Glomerular visceral epithelial cell (primary cell): ENCODE data around the gene CHEK1.
A peak's percentile ranks its signal among the peaks of the same experiment; 100 is the strongest.
"Not testable (repeated sequence)": the region's sequence is repeated elsewhere in the genome, so short reads cannot be mapped to it uniquely, and the experiment has no call there.

Experiments used
- DNase-seq: peaks from one replicate; pipeline ENCODE4 v3.0.0-alpha.2; 2016; ENCODE audit errors: extremely low spot score

Gene CHEK1

DNA sequence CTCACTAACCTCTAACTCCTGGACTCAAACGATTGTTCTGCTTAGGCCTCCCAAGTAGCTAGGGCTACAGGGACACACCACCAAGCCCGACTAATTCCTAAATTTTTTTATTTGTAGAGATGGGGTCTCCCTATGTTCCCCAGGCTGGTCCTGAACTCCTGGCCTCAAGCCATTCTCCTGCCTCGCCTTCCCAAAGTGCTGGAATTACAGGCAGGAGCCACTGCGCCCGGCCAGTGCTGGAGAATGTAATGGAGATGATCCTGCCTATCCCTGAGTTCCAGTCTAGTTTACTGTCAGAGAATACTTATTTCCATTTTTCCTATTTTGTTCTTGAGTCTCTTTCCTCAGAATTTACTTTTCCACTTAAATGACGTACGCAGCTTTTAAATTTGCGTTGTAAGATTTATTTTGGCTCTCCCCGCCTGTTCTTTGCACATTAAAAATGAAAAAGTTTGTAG, at the start of gene CHEK1:
CHEK1 (plus strand) TSS at position 408 of the 458 bp plus-strand sequence. CDS start 1,606 bp downstream, outside the sequence.
- DNase-seq = no peak

- not testable (repeated sequence) for DNase-seq
Observed at GRCh38 chr11:125577181-125577580, 47.8 kb upstream of the CHEK1 start.

DNA sequence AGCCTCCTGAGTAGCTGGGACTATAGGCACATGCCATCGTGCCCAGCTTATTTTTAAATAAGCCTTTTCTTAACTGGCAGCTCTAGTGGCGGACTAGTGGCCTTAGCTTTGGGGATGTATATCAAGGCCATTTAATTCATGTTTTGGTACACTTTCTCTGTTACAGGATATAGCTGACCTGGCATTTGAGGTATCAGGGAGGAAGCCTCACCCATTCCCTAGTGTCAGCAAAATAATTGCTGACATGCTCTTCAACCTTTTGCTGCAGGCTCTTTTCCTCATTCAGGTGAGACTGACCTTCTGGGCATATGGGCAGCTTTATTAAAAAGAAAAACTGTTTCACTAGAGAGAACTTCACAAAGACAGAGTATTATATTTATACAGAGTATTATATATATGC, 46.2 kb upstream of the CHEK1 start:
- no peak for DNase-seq

DNA sequence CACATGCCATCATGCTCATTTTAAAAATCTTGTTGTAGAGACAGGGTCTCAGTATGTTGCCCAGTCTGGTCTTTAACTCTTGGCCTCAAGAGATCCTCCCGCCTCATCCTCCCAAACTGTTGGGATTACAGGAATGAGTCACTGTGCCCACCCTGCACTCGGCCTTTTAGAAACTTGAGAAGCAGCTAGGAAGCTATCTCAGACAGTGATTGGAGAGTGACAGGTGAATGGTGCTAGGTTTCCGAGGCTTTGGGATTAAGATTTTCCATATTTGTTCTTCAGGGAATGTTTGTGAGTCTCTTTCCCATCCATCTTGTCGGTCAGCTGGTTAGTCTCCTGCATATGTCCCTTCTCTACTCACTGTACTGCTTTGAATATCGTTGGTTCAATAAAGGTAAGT, 45.2 kb upstream of the CHEK1 start:
- DNase-seq = no peak

GRCh38 chr11:125583496-125583895, 41.5 kb upstream of the CHEK1 start:
- DNase-seq = no peak

DNA sequence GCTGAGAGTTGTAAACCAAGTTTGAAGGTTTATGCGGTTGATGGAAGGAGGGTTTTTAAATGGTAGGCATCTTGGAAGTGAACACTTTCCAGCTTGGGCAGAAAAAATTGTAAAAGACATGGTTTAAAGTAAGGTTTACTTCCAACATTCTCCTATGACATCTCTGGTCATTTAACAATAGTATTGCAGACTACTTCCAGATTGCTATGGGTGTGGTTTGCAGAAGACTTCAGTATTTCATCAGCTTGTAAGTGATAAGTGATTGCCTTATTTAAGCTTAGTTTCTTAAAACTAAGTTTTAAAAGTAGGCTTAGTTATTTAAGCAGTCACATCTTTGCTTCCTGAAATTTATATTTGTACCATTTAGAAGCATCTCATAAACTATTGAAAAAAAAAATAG, 39.5 kb upstream of the CHEK1 start:
- DNase-seq = no peak

DNA sequence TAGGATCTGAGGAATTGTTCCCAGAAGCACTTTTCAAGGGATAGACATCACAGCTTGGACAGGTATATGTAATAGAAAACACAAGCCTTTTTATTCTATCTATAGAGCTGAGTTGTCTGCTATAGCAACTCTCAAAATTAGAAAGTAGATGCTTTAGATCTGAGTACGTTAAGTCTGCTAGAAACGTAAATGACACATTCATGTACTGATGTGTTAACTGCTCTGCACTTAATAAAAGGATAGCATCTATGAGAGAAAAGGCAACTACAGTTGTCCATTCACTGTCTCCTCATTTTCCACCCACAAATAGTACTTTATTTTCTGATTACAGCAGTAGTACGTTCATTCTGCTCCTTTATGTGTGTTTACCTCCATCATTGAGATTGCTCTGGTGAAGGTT, 38.3 kb upstream of the CHEK1 start:
- DNase-seq = no peak

DNA sequence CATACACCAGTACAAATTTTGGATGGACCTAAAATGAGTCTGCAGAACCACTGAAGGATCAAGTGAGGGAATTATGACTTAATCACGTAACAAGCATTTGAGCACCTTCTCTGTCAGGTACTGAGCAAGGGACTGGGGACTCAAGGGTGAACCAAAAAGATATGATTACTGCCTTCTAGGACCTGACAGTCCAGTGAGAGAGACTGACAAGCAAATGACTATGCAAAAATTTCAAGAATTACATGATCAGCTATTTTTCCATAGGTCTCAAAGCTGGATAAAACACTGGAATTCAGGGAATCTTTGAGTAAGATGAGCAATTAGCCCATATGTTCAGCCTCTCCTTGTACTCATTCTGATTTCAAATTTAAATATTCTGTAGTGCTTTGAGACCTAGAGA, 37.5 kb upstream of the CHEK1 start:
- no peak for DNase-seq

GRCh38 chr11:125588505-125588904, 36.5 kb upstream of the CHEK1 start:
- DNase-seq = no peak

DNA sequence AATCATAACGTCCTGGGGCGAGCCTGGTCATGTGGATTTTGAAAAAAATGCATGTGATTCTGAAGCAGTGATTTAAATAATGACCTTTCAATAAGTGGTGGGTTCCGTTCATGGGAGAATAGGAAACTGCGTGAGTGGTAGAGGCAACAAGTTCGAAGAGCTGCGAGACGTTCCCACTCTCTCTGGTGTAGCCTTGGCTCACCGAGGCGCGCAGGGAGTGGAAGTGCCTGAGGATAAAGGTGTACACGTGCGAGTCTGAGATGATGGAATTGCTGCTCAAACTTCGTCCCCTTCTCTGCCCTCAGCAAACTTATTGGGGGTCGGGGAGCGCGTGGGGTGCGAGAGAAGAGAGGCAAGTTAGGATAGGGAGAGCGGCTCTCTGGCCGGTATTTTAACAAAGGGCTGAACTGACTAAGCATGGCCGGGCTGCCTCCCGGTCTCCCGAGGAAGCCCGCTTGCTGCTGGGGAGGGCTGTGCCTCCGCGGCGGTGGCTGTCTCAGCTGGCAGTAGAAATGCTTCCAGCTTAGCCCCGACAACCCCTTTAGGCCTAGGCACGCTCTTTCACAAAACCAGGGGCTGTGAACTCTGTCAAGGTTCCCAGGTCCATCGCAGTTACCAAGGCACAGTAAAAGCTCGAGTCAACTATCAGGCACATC, 33.2 kb upstream of the CHEK1 start:
- peak; percentile 22 for DNase-seq

- DNase-seq = peak; percentile 99
Observed at GRCh38 chr11:125592305-125593113, 32.5 kb upstream of the CHEK1 start, which contains the start of gene STT3A. TSS of gene STT3A (plus strand) at chr11:125592852. CDS start at chr11:125595916, 3,064 bp downstream.

DNA sequence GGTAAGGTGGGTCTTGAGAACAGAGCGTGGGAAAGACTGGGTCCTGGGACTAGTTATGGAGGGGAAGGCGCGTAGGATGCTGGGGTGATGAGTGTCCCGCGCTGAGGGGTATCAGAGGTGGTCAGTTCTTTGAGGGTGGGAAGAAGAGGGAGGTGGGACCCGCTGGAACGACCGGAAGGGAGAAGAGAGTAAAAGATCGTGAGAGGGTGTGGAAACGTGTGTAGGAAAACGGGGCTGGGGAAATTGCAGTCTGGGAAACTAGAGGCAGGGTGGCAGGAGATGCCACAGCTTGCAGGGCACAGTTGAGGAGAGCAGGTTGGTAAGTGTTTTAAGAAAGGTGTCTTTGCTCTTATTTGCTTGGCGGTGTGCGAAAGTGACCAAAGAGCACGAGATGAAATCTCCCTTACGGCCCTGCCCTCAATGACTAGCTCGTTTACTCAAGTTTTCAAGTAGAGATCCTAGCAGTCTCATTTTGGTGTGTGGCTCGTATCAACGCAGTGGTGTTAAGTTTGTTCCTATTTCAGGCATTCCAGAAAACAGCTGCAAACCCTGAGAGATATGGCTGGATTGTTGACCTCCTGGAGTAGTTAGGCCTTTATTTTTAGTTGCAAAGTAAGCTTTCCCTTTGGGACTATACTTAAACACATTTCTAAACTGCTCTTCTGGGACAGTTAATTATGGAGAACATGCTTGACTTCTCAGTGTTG, 31.7 kb upstream of the CHEK1 start:
- DNase-seq = peak; percentile 58

- DNase-seq = no peak
Observed at GRCh38 chr11:125594958-125595357, 30.0 kb upstream of the CHEK1 start.

GRCh38 chr11:125600663-125601062, 24.3 kb upstream of the CHEK1 start:
- DNase-seq = no peak

DNA sequence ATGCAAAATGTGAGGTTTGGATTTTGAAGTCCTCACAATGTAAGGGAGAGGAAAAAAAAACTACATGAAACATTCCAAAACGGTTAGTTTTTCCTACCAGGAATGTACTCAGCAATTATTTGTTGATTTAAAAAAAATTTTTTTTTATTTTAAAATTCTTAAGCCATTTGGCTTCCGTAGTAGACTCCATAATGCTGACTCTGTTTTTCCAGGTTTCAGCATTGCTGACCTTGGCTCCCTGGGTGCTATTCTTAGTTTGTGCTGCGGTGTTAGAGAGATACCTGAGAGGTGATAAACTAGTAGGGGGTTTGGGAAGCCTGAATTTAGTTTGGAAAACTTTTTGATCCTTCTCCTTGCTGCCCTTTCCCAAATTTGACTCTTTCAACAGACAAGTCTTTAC, 21.8 kb upstream of the CHEK1 start:
- DNase-seq = no peak

GRCh38 chr11:125605417-125605816, 19.5 kb upstream of the CHEK1 start:
- no peak for DNase-seq

DNA sequence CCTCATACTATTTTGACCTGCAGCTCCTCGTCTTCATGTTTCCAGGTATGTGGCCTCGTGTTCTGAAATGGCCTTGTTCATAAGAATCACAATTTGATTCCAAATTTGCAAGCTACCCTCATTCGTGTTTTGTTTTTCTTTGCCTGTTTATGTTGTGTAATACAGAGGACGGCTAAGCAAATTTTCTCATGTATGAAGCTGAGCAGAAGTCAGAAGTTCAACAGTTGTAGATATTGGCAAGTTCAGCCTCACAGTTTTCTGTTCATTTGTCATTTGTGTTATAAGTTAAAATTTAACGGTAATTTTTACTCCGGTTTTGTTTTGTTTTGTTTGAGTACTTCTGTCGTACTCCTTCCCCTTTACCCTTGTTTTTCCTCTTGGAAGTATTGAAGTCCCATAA, 15.4 kb upstream of the CHEK1 start:
- no peak for DNase-seq

DNA sequence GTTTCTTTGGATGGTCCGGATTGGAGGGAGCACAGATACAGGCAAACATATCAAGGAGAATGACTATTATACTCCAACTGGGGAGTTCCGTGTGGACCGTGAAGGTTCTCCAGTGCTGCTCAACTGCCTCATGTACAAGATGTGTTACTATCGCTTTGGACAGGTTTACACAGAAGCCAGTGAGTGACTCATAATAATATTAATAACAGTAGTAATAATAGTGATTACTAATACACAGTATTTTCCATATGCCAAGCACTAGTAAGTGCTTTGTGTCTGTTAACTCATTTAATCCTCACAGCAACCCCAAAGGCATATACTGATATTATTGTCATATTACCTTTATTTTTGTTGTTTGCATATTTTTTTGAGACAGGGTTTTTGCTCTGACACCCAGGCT, 6.6 kb upstream of the CHEK1 start:
- DNase-seq = no peak

DNA sequence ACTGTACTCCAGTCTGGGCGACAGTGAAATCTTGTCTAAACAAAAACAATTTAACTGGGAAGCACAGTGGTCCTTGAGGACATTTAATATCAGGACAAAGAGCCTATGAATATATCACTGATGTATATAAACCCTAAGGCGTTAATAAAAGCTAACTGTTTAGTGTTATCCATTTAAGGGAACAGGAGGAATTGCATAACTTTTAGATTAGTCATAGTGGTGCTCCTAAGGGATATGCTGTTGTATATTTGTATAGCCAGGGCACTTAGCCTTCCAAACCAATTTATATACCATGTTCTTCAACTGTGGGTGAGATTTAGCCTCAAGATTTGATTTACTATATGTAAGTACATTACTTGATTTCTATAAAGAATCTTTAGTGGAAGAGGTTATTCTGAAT, 3.0 kb upstream of the CHEK1 start:
- peak; percentile 23 for DNase-seq

- DNase-seq = no peak
Observed at GRCh38 chr11:125623064-125623463, 1.9 kb upstream of the CHEK1 start.

GRCh38 chr11:125625225-125625629, 264 bp downstream of the CHEK1 start:
- no peak for DNase-seq

DNA sequence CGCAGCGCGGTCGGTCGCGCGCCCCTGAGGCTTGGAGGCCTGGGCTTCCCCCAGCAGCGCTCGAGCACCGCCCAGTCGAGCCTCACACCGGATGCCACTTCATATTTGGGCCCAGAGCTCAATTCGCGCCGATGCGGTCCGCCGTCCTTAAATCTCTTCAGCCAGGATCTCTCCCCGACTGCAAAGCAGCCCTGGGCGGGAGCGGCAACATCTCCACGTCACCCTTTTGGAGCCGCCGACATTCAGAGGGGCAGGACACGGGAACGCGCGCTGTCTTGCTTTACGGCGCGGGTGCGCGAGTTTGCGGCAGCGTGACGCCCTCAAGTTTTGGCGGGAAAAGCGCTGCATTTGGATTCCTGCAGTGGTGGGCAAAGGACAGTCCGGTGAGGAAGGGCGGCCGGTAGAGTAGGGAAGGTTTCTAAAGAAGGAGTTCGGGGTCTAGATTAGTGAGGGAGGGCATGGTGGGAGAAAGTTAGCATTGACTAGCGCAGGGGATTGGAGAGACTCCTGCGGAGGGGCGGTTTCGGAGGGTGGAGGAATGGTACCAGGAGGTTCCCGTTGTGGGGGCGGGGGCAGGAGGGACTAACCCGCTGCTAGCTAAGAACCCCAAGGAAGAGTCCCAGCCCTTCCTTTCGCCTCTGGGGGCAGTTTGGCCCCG, 796 bp downstream of the CHEK1 start:
- peak; percentile 91 for DNase-seq
